OCI-LY7 (cell line): ENCODE measurements around the gene RPS8.

Experiments used
- CTCF ChIP-seq: fragments of 200-600 bp; sonication (generic); conservative IDR thresholded peaks from 2 replicates; pipeline ENCODE4 v1.5.1; 2014; ENCODE audit warnings: mild to moderate bottlenecking, antibody characterized with exemption, low read length, moderate library complexity, mixed read lengths
- EZH2phosphoT487 ChIP-seq: fragments of 200-600 bp; sonication (generic); IDR thresholded peaks from 2 replicates; pipeline ENCODE4 v1.6.1; 2018; ENCODE audit warnings: low read depth, borderline replicate concordance, mild to moderate bottlenecking, mixed run types, antibody characterized with exemption, low read length, moderate library complexity, mixed read lengths

GRCh38 chr1:44747878-44748277, 27.5 kb upstream of the RPS8 start:
- peak; percentile 39; the same call in 1 of the 2 replicates for TF ChIP-seq CTCF
- TF ChIP-seq EZH2phosphoT487, result no peak
